ENCODE results near the gene PCA3. TPM values are rescaled to one million over a fixed set of nuclear protein-coding genes. Genes with fewer than 3 reads are reported as not detected.

Gene PCA3
- total RNA-seq, 1 experiment from 2014 or later = not detected

DNA sequence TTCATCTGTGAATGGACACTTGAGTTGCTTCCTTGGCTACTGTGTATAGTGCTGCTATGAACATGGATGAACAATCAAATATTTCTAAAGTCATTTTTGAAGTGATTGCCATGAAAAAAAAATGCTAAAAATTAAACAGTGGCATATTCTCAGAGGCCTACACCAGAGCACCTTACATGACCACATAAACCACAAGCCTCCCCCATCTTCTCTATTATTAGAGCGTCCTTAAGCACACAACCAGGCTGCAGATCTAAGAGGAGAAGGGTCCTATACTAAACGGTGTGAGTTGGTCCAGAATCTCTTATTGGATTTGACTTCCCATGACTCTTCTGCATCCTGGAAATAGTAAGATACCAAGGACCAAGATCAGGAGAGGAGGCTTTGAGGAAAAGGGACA lies 34.3 kb downstream of the PCA3 start:
- CTCF ChIA-PET = no interaction called here
- ATAC-seq = no peak
- POLR2A ChIA-PET = no interaction called here
- H3K4me1 Mint-ChIP-seq = peaks cover 14% of the 10 kb centered on the region
- H3K27ac Mint-ChIP-seq = no peak overlapping the region
- H3K27me3 Mint-ChIP-seq (ENCODE audit: low read depth) = no peaks in the 10 kb centered on the region
- H3K9me3 Mint-ChIP-seq = no peaks in the 10 kb centered on the region
- no peaks in the 10 kb centered on the region for H3K36me3 Mint-ChIP-seq
- no peak for DNase-seq (ENCODE audit: low spot score)
- H3K4me3 Mint-ChIP-seq = no peak overlapping the region
- TF ChIP-seq HMGA2 (CRISPR knock-in tag; IDR thresholded peaks at IDR 0.05) (no peak), RORB (CRISPR knock-in tag; IDR thresholded peaks at IDR 0.05) (no peak), ATF6 (CRISPR knock-in tag; IDR thresholded peaks at IDR 0.05) (no peak), SMAD4 (CRISPR knock-in tag; IDR thresholded peaks at IDR 0.05) (no peak), E2F1 (CRISPR knock-in tag; IDR thresholded peaks at IDR 0.05) (no peak), ZNF263 (CRISPR knock-in tag; IDR thresholded peaks at IDR 0.05; ENCODE audit: low read depth) (no peak), PRRX2 (CRISPR knock-in tag; IDR thresholded peaks at IDR 0.05) (no peak), GABPB1 (CRISPR knock-in tag; IDR thresholded peaks at IDR 0.05) (no peak), ZNF671 (CRISPR knock-in tag; IDR thresholded peaks at IDR 0.05) (no peak), NFYB (CRISPR knock-in tag; conservative IDR thresholded peaks at IDR 0.05; ENCODE audit: low read depth) (no peak), E2F4 (CRISPR knock-in tag; IDR thresholded peaks at IDR 0.05; ENCODE audit: borderline replicate concordance, low read depth) (no peak), NR2C2 (CRISPR knock-in tag; IDR thresholded peaks at IDR 0.05) (no peak), NFATC4 (CRISPR knock-in tag; IDR thresholded peaks at IDR 0.05) (no peak), ZBTB43 (CRISPR knock-in tag; IDR thresholded peaks at IDR 0.05) (no peak)
- TF ChIP-seq, protein P1, sequence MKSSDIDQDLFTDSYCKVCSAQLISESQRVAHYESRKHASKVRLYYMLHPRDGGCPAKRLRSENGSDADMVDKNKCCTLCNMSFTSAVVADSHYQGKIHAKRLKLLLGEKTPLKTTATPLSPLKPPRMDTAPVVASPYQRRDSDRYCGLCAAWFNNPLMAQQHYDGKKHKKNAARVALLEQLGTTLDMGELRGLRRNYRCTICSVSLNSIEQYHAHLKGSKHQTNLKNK (CRISPR knock-in tag; IDR thresholded peaks at IDR 0.05) = no peak
- TF ChIP-seq, protein P2, sequence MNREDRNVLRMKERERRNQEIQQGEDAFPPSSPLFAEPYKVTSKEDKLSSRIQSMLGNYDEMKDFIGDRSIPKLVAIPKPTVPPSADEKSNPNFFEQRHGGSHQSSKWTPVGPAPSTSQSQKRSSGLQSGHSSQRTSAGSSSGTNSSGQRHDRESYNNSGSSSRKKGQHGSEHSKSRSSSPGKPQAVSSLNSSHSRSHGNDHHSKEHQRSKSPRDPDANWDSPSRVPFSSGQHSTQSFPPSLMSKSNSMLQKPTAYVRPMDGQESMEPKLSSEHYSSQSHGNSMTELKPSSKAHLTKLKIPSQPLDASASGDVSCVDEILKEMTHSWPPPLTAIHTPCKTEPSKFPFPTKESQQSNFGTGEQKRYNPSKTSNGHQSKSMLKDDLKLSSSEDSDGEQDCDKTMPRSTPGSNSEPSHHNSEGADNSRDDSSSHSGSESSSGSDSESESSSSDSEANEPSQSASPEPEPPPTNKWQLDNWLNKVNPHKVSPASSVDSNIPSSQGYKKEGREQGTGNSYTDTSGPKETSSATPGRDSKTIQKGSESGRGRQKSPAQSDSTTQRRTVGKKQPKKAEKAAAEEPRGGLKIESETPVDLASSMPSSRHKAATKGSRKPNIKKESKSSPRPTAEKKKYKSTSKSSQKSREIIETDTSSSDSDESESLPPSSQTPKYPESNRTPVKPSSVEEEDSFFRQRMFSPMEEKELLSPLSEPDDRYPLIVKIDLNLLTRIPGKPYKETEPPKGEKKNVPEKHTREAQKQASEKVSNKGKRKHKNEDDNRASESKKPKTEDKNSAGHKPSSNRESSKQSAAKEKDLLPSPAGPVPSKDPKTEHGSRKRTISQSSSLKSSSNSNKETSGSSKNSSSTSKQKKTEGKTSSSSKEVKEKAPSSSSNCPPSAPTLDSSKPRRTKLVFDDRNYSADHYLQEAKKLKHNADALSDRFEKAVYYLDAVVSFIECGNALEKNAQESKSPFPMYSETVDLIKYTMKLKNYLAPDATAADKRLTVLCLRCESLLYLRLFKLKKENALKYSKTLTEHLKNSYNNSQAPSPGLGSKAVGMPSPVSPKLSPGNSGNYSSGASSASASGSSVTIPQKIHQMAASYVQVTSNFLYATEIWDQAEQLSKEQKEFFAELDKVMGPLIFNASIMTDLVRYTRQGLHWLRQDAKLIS (CRISPR knock-in tag; IDR thresholded peaks at IDR 0.05; ENCODE audit: borderline replicate concordance) = no peak
- TF ChIP-seq, protein P3, sequence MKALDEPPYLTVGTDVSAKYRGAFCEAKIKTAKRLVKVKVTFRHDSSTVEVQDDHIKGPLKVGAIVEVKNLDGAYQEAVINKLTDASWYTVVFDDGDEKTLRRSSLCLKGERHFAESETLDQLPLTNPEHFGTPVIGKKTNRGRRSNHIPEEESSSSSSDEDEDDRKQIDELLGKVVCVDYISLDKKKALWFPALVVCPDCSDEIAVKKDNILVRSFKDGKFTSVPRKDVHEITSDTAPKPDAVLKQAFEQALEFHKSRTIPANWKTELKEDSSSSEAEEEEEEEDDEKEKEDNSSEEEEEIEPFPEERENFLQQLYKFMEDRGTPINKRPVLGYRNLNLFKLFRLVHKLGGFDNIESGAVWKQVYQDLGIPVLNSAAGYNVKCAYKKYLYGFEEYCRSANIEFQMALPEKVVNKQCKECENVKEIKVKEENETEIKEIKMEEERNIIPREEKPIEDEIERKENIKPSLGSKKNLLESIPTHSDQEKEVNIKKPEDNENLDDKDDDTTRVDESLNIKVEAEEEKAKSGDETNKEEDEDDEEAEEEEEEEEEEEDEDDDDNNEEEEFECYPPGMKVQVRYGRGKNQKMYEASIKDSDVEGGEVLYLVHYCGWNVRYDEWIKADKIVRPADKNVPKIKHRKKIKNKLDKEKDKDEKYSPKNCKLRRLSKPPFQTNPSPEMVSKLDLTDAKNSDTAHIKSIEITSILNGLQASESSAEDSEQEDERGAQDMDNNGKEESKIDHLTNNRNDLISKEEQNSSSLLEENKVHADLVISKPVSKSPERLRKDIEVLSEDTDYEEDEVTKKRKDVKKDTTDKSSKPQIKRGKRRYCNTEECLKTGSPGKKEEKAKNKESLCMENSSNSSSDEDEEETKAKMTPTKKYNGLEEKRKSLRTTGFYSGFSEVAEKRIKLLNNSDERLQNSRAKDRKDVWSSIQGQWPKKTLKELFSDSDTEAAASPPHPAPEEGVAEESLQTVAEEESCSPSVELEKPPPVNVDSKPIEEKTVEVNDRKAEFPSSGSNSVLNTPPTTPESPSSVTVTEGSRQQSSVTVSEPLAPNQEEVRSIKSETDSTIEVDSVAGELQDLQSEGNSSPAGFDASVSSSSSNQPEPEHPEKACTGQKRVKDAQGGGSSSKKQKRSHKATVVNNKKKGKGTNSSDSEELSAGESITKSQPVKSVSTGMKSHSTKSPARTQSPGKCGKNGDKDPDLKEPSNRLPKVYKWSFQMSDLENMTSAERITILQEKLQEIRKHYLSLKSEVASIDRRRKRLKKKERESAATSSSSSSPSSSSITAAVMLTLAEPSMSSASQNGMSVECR (CRISPR knock-in tag; IDR thresholded peaks at IDR 0.05; ENCODE audit: borderline replicate concordance) = no peak
- TF ChIP-seq, protein P4, sequence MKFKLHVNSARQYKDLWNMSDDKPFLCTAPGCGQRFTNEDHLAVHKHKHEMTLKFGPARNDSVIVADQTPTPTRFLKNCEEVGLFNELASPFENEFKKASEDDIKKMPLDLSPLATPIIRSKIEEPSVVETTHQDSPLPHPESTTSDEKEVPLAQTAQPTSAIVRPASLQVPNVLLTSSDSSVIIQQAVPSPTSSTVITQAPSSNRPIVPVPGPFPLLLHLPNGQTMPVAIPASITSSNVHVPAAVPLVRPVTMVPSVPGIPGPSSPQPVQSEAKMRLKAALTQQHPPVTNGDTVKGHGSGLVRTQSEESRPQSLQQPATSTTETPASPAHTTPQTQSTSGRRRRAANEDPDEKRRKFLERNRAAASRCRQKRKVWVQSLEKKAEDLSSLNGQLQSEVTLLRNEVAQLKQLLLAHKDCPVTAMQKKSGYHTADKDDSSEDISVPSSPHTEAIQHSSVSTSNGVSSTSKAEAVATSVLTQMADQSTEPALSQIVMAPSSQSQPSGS (CRISPR knock-in tag; IDR thresholded peaks at IDR 0.05; ENCODE audit: borderline replicate concordance, low read depth) = no peak
- TF ChIP-seq, protein P5, sequence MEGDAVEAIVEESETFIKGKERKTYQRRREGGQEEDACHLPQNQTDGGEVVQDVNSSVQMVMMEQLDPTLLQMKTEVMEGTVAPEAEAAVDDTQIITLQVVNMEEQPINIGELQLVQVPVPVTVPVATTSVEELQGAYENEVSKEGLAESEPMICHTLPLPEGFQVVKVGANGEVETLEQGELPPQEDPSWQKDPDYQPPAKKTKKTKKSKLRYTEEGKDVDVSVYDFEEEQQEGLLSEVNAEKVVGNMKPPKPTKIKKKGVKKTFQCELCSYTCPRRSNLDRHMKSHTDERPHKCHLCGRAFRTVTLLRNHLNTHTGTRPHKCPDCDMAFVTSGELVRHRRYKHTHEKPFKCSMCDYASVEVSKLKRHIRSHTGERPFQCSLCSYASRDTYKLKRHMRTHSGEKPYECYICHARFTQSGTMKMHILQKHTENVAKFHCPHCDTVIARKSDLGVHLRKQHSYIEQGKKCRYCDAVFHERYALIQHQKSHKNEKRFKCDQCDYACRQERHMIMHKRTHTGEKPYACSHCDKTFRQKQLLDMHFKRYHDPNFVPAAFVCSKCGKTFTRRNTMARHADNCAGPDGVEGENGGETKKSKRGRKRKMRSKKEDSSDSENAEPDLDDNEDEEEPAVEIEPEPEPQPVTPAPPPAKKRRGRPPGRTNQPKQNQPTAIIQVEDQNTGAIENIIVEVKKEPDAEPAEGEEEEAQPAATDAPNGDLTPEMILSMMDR (IDR thresholded peaks at IDR 0.05) = no peak

Measured in WTC11 (cell line).